ENCODE data around the gene CPNE2.

GRCh38 chr16:57087003-57087402 is 5.4 kb upstream of the CPNE2 start:
- TF ChIP-seq GATA3 (IDR thresholded peaks at IDR 0.05; ENCODE audit: low read depth, low read length) (no peak), GATA2 (IDR thresholded peaks at IDR 0.05; ENCODE audit: low read depth, low read length) (no peak)

All from SH-SY5Y (cell line).